IMR-90 (cell line): Measurements from ENCODE around the gene ZNF747. TPM values are rescaled to one million over a fixed set of nuclear protein-coding genes. Genes with fewer than 3 reads are reported as not detected.

ENCODE experiments used
- ATAC-seq: fragments of 200-7000 bp; cut with Tn5 transposase; 2 replicates; pipeline ENCODE4 v1.9.1; 2020; ENCODE audit warnings: low read depth, mild to moderate bottlenecking, moderate library complexity
- BruUV-seq: library from RNA; stranded (reverse); fragments of 400-500 nt; replicated peaks from 2 replicates; lab custom pipeline; 2021; lab: Mats Ljungman, UMichigan
- CTCF ChIA-PET: fragments of 300-600 bp; formaldehyde crosslinking; extraction: SDS; loops from one replicate; lab custom pipeline; 2021; ENCODE audit warnings: antibody characterized with exemption; lab: Yijun Ruan, JAX
- POLR2A ChIA-PET: fragments of 300-600 bp; sonication (Branson Sonifier 250); formaldehyde crosslinking; loops from one replicate; lab custom pipeline; 2022; ENCODE audit warnings: antibody characterized with exemption; ENCODE audit not compliant: unreplicated experiment; lab: Charles Lee
- DNase-seq: peaks from one replicate; pipeline ENCODE4 v3.0.0; 2013
- H2AFZ ChIP-seq: replicated peaks from 2 replicates; pipeline ENCODE3; 2013; ENCODE audit warnings: low read length, mild to moderate bottlenecking; ENCODE audit not compliant: poor library complexity
- H2AK5ac ChIP-seq: 2 replicates; pipeline ENCODE4 v1.6.1; 2013; ENCODE audit warnings: low read depth, low read length, inconsistent platforms
- H2AK9ac ChIP-seq: replicated peaks from 2 replicates; pipeline ENCODE3; 2013; ENCODE audit warnings: mild to moderate bottlenecking, low read depth, low read length, moderate library complexity; ENCODE audit not compliant: poor library complexity
- H2BK120ac ChIP-seq: 2 replicates; pipeline ENCODE4 v1.6.1; 2013; ENCODE audit warnings: low read depth, low read length, inconsistent platforms
- H2BK15ac ChIP-seq: 3 replicates; pipeline ENCODE4 v1.6.1; 2013; ENCODE audit warnings: low read depth, low read length, inconsistent platforms
- H2BK20ac ChIP-seq: 2 replicates; pipeline ENCODE4 v1.6.1; 2013; ENCODE audit warnings: low read depth, mild to moderate bottlenecking, inconsistent platforms, low read length, moderate library complexity
- H2BK5ac ChIP-seq: 2 replicates; pipeline ENCODE4 v1.6.1; 2013; ENCODE audit warnings: mild to moderate bottlenecking, low read depth, low read length, inconsistent platforms; ENCODE audit not compliant: poor library complexity, severe bottlenecking
- H3K14ac ChIP-seq: replicated peaks from 2 replicates; pipeline ENCODE4 v1.6.1; 2013; ENCODE audit warnings: low read depth, low read length, inconsistent platforms
- H3K18ac ChIP-seq: 2 replicates; pipeline ENCODE4 v1.6.1; 2013; ENCODE audit warnings: low read depth, low read length, control low read depth
- H3K23ac ChIP-seq: 2 replicates; pipeline ENCODE4 v1.6.1; 2013; ENCODE audit warnings: low read depth, low read length, inconsistent platforms
- H3K27ac ChIP-seq: 2 replicates; pipeline ENCODE4 v1.5.1; 2013; ENCODE audit warnings: mild to moderate bottlenecking, control low read depth, low read length; ENCODE audit not compliant: insufficient read depth
- H3K27me3 ChIP-seq: 2 replicates; pipeline ENCODE4 v1.6.1; 2013; ENCODE audit warnings: low read length; ENCODE audit not compliant: control insufficient read depth, insufficient read depth
- H3K36me3 ChIP-seq: 2 replicates; pipeline ENCODE4 v1.6.1; 2013; ENCODE audit warnings: low read length, mixed read lengths; ENCODE audit not compliant: control insufficient read depth, insufficient read depth
- H3K4ac ChIP-seq: 2 replicates; pipeline ENCODE4 v1.6.1; 2013; ENCODE audit warnings: low read depth, low read length, inconsistent platforms
- H3K4me1 ChIP-seq: 2 replicates; pipeline ENCODE4 v1.6.1; 2013; ENCODE audit warnings: low read length, mixed read lengths; ENCODE audit not compliant: control insufficient read depth, insufficient read depth
- H3K4me2 ChIP-seq: 2 replicates; pipeline ENCODE4 v1.6.1; 2013; ENCODE audit warnings: low read depth, mild to moderate bottlenecking, control low read depth, low read length, moderate library complexity
- H3K4me3 ChIP-seq: 2 replicates; pipeline ENCODE4 v1.5.1; 2013; ENCODE audit warnings: low read depth, mild to moderate bottlenecking, control low read depth, low read length, moderate library complexity; ENCODE audit not compliant: insufficient read depth
- H3K56ac ChIP-seq: 2 replicates; pipeline ENCODE4 v1.6.1; 2013; ENCODE audit warnings: low read length, inconsistent platforms; ENCODE audit not compliant: insufficient read depth; ENCODE audit errors: extremely low read depth
- H3K79me1 ChIP-seq, 2 experiments: 2 replicates each; pipeline ENCODE4 v1.6.1; 2013; ENCODE audit warnings: low read length in 2 of 2, inconsistent platforms in 1 of 2, low read depth in 1 of 2
- H3K9ac ChIP-seq: 2 replicates; pipeline ENCODE4 v1.6.1; 2013; ENCODE audit warnings: low read depth, low read length, control low read depth
- H3K9me1 ChIP-seq: 2 replicates; pipeline ENCODE4 v1.6.1; 2013; ENCODE audit warnings: low read length, inconsistent platforms; ENCODE audit not compliant: insufficient read depth
- H3K9me3 ChIP-seq: 2 replicates; pipeline ENCODE4 v1.6.1; 2013; ENCODE audit warnings: low read length; ENCODE audit not compliant: control insufficient read depth, insufficient read depth
- H4K20me1 ChIP-seq: 2 replicates; pipeline ENCODE4 v1.6.1; 2013; ENCODE audit warnings: low read length, inconsistent platforms; ENCODE audit not compliant: insufficient read depth
- H4K5ac ChIP-seq: 2 replicates; pipeline ENCODE4 v1.6.1; 2013; ENCODE audit warnings: mild to moderate bottlenecking, low read depth, low read length, control low read depth
- H4K8ac ChIP-seq, 2 experiments: 2 replicates each; pipeline ENCODE4 v1.6.1; 2013; ENCODE audit warnings: low read depth in 2 of 2, low read length in 2 of 2, control low read depth in 1 of 2, inconsistent platforms in 1 of 2
- H4K91ac ChIP-seq: 2 replicates; pipeline ENCODE4 v1.6.1; 2013; ENCODE audit warnings: low read depth, low read length, inconsistent platforms; ENCODE audit not compliant: insufficient read depth
- CHD1 ChIP-seq: IDR thresholded peaks from 2 replicates; pipeline ENCODE4 v1.6.1; 2012; ENCODE audit warnings: low read depth, low read length, improper control_type of control experiment
- MAFK ChIP-seq: IDR thresholded peaks from 2 replicates; pipeline ENCODE4 v1.6.1; 2012; ENCODE audit warnings: low read depth, low read length, improper control_type of control experiment
- MAZ ChIP-seq: IDR thresholded peaks from 2 replicates; pipeline ENCODE4 v1.6.1; 2012; ENCODE audit warnings: low read depth, mild to moderate bottlenecking, low read length, improper control_type of control experiment, moderate library complexity, borderline replicate concordance
- MXI1 ChIP-seq: IDR thresholded peaks from 2 replicates; pipeline ENCODE4 v1.6.1; 2012; ENCODE audit warnings: low read depth, mild to moderate bottlenecking, low read length, moderate library complexity, borderline replicate concordance
- NFE2L2 ChIP-seq: fragments of 150-350 bp; IDR thresholded peaks from 2 replicates; pipeline ENCODE4 v1.6.1; 2016; ENCODE audit warnings: low read depth, mild to moderate bottlenecking, low read length
- POLR2A ChIP-seq: IDR thresholded peaks from 2 replicates; pipeline ENCODE4 v1.6.1; 2012; ENCODE audit warnings: mild to moderate bottlenecking, low read depth, low read length
- RAD21 ChIP-seq: IDR thresholded peaks from 2 replicates; pipeline ENCODE4 v1.6.1; 2012; ENCODE audit warnings: low read length, improper control_type of control experiment
- WGBS, 2 experiments: methylation state at CpG; one replicate each; pipeline versions ENCODE4 v1.1.5 to v1.1.7; 2013; ENCODE audit warnings: missing lambda C conversion rate in 2 of 2; ENCODE audit not compliant: insufficient read length in 1 of 2; ENCODE audit errors: extremely low coverage in 2 of 2; 5-methylcytosine and 5-hydroxymethylcytosine counted together
- dilution Hi-C: fragments of 300-500 bp; cut with HindIII; formaldehyde crosslinking; loops from one replicate; pipeline ENCODE4 v1.14.3; 2018; ENCODE audit warnings: low sequenced_read_pairs; ENCODE audit not compliant: unreplicated experiment
- in situ Hi-C: fragments of 300-500 bp; cut with MboI; formaldehyde crosslinking; loops from 3 replicates; pipeline ENCODE4 v1.14.3; 2019; ENCODE audit warnings: low sequenced_read_pairs, inconsistent platforms, mixed read lengths
- intact Hi-C: fragments of 100-400 bp; cut with micrococcal nuclease; formaldehyde crosslinking; loops from 2 replicates; pipeline ENCODE4 v1.10.0; 2022
- polyA plus RNA-seq, 3 experiments: library from polyadenylated mRNA; depleted of rRNA; stranded (reverse); fragments of >200 nt; gene quantifications; 2 replicates each; pipeline ENCODE4 v1.2.3, GENCODE V29; 2012; ENCODE audit warnings: low replicate concordance in 1 of 3
- total RNA-seq: library from RNA; depleted of rRNA; stranded (reverse); fragments of >200 nt; gene quantifications from 2 replicates; pipeline ENCODE4 v1.2.3, GENCODE V29; 2012

ZNF747 gene
- total and polyA plus RNA-seq, 2 of the 4 experiments (the other 2 are of a cell fraction): 2.0 to 2.9 TPM

DNA sequence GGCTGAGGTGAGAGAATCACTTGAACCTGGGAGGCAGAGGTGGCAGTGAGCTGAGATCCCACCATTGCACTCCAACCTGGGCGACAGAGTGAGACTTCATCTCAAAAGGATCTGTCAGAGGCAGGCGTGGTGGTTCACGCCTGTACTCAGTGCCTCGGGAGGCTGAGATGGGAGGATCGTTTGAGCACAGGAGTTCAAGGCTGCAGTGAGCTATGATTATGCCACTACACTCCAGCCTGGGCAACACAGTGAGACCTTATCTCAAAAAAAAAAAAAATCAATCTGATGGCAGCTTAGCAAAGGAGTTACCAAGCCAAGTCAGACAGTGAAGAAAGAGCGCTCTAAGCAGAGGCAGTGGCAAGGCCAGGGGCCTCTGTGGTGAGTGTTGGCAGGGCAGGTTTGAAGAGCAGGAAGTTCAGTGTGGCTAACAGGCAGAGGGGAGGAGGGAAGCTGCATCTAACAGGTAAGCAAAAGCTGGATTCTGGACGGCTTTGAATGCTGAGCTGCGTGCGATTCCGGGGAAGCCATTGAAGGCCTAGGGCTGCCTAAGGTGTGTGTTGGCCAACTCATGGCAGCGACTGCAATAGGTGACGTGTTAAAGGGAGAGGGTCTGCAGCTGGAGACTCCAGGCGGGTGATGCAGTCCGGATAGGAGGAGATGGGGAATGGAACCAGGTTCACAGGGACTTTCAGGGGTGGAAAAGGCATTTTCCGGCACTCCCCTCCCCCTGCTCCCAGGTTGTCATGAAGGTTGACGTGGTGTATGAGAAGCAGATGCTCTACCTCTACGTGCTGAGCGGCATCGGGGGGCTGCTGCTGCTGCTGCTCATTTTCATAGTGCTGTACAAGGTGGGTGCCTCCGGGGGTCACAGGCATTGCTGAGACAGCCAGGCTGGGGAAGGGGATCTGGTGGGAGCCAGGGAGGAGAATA is 15.3 kb downstream of the ZNF747 start:
- ATAC-seq: no peak
- H2BK5ac ChIP-seq: no peak overlapping the region
- H3K4me2 ChIP-seq: no peak overlapping the region
- no peak overlapping the region for H2BK20ac ChIP-seq
- 53% methylated on average over 3 of the region's 20 CpGs; no CpG with 5 or more reads in 1 of the 2 experiments for WGBS, 2 experiments
- H2AK5ac ChIP-seq: no peak overlapping the region
- H2BK15ac ChIP-seq: no peak overlapping the region
- CTCF ChIA-PET: no interaction called here
- H3K36me3 ChIP-seq: peaks cover 2% of the 10 kb centered on the region; the same call in 1 of the 2 replicates
- in situ Hi-C loops: no loop called here
- no peak overlapping the region for H2AK9ac ChIP-seq
- H4K91ac ChIP-seq: no peak overlapping the region
- no peaks in the 10 kb centered on the region; the same call in 1 of the 2 replicates for H4K20me1 ChIP-seq
- no peak for DNase-seq
- no peak overlapping the region for H4K8ac ChIP-seq
- POLR2A ChIA-PET: no interaction called here
- no peak overlapping the region for H4K5ac ChIP-seq
- H3K4me3 ChIP-seq: no peak overlapping the region
- H3K56ac ChIP-seq: no peak overlapping the region
- intact Hi-C loops: no loop called here
- peak overlapping the region; percentile 21 for H2AFZ ChIP-seq
- no peaks in the 10 kb centered on the region for H3K79me1 ChIP-seq
- no peak for TF ChIP-seq NFE2L2
- no peak for TF ChIP-seq MAFK
- no peak for TF ChIP-seq RAD21
- TF ChIP-seq CHD1: no peak
- TF ChIP-seq POLR2A: no peak
- TF ChIP-seq MAZ: no peak
- no peak for TF ChIP-seq MXI1
- H3K23ac ChIP-seq: no peak overlapping the region
- H3K9me1 ChIP-seq: no peaks in the 10 kb centered on the region
- H3K9ac ChIP-seq: no peak overlapping the region
- dilution Hi-C loops: no loop called here
- H3K4ac ChIP-seq: no peak overlapping the region
- H3K9me3 ChIP-seq: no peaks in the 10 kb centered on the region
- H3K27ac ChIP-seq: no peak overlapping the region
- no TSS peak for BruUV-seq
- peaks cover 17% of the 10 kb centered on the region; the same call in 1 of the 2 replicates for H3K27me3 ChIP-seq
- H2BK120ac ChIP-seq: no peak overlapping the region
- no peaks in the 10 kb centered on the region for H3K4me1 ChIP-seq
- H3K14ac ChIP-seq: no peak overlapping the region
- no peak overlapping the region for H3K18ac ChIP-seq
